DMS153 (cell line): ENCODE data around the gene ZNF507.

Source experiments
- DNase-seq: peaks from one replicate; lab custom pipeline; 2025; lab: John Stamatoyannopoulos, UW

ZNF507 gene

DNA sequence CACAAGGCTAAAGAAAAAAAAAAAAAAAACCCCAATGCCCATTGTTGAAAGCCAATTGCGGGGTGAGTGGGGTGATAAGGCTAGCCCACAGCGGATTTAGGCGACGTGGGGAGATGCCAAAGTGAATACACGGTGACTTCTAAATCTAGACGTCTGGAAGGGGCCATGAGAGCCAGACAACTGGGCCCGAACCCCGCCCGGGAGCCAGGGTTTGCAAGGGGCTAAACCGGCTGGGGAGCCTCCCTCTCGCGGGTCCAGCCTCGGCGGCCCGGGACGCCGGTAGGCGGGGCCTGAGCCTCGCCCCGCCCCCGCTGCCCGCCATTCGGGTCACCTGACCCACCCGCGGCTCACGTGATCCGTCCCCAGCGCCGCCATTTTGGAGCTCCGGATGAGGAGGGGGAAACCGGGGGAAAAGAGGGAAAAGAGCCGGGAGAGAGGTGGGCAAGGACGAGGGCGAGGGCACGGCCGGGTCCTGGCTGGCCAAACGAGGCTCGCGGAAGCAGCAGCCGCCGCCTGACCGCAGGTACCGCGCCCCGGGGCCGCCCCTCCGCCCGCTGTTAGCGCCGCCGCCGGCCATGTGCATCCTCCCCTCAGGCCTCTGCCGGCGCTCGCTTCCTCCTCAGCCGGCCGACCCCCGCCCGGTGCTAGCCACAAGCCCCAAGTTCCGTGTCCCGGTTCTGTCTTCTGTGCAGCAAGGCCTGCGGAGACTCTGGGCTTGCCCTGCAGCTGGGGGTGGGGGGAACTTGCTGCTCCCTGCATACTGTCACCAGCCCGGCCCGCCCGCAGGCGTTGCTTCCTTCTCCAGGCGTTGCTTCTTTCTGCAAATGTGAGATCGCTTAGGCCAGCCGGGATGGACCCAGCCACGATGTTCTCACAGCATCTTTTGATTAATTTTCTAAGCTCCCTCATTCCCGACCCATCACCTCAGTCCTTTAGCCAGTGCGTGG, at the start of gene ZNF507:
TSS of gene ZNF507 (plus strand) at position 350 of the 947 bp plus-strand sequence. CDS start 7,221 bp downstream, outside the sequence.
- peak; percentile 48 for DNase-seq

DNA sequence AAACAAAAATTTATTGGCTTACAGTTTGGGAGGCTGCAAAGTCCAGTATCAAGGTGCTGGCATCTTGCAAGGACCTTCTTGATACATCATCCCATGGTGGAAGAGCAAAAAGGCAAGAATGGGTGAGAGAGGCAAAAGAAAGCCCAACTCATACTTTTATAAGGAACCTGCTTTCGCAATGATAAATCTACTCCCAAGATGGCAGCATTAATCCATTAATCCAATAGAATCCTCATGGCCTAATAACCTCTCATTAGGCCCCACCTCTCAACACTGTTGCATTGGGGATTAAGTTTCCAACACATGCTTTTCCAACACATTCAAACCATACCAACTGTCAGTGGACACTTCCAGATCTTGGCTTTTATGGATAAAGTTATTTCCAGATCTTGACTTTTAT, 48.7 kb upstream of the ZNF507 start:
- no peak for DNase-seq

DNA sequence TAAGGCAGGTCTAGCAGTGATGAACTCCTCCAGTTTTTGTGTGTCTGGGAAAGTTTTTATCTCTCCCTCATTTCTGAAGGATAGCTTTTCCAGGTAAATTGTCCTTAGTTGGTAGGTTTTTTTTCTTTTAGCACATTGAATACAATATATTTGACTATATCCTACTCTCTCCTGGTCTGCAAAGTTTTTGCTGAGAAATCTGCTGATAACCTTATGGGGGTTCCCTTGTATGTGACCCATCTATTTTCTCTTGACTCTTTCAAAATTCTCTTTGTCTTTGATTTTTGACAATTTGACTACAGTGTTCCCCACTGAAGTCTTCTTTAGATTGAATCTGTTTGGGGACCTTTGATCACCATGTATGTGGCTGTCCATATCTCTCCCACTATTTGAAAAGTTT, 42.6 kb upstream of the ZNF507 start:
- DNase-seq, result no peak

DNA sequence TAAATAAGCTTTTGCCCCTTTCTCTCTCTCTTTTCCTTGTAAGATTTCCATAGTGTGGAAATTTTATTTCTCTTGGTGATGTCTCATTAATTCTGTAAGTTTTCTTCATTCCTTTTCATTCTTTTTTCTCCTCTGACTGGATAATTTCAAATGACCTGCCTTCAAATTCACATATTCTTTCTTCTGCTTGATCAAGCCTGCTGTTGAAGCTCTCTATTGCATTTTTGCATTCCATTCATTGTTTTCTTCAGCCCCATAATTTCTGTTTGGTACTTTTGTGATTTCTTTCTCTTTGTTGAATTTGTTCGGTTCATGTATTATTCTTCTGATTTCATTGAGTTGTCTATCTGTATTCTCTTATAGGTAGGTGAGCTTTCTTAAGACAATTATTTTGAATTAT, 42.2 kb upstream of the ZNF507 start:
- no peak for DNase-seq

DNA sequence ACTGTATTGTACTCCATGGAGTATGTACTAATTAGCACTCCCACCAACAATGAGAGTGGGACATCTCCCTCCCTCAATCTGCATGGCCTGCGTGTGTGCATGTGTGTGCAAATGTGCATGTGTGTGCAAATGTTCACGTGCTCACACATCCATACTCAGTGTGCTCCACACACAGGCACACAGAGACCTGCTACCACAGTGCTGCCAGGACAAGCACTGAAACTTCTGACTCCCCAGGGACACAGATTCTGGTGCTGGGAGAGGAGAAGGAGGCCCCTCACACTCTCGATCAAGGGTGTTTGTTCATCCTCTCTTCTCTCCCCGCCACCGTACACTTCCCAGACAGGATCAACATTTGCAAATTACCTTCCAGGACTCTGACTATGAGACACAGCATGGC, 37.8 kb upstream of the ZNF507 start:
- no peak for DNase-seq

DNA sequence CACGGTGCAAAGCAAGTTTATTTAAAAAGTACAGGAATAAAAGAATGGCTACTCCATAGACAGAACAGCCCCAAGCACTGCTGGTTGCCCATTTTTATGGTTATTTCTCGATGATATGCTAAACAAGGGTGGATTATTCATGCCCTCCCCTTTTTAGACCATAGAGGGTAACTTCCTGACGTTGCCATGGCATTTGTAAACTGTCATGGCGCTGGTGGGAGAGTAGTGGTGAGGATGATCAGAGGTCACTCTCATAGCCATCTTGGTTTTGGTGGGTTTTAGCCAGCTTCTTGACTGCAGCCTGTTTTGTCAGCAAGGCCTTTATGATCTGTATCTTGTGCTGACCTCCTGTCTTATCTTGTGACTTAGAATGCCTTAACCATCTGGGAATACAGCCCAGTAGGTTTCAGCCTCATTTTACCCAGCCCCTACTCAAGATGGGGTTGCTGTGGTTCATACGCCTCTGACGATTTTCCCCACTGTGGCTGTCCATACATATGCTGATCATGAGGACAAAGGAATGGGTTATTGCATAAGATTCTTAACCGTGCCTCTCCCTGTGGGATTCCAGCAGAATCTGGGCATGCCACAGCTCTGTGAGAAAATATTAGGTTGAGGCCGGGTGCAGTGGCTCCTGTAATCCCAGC, 36.9 kb upstream of the ZNF507 start:
- DNase-seq, result no peak

DNA sequence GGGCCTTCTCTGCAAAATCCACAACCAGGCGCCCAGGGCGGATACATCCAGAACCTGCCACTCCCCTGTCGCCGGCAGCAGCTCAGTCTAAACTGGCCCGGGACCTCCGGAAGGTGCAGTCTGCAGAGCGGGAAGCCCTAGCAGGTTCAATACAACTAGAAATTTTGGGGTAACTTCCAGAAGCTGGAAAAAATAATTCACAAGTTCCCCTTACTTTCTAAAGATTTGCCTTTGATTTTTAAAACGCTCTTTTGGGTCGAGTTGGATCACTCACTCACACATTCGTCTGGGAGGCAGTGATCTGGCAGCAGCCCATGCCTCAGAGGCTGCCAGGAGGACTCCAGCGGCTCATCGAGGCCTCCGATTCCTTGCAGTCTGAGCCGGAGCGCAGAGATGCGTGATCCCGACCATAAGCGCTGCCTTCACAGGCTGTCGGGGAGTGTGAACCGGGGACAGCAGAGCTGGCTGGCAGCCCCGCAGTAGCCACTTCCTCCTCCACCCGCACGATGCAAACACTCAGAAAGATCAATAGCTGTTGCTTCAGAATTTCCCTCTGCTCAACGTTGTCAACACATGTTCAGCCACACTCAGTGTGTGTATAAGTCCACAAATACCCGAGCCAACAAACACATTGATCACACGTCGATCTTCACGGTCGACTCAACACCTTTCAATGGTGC, 35.6 kb upstream of the ZNF507 start:
- no peak for DNase-seq

DNA sequence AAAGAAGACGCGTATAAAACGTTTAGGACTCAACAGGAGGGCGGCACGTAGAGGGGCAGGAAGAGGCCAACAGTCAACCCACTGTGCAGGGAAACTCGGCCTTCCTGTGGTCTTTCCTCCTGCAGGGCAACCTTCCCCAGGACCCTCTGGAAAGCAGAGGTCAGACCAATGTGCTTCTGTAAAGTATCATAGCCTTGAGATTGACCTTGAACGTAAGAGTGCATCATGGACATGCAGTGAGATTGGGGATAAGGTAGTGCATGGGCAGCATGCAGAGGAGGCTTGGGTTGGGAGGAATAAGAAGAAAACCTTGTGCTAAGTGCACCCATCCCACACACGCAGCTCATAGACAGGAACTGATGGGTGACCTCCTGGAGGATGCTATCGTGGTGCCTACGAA, 34.0 kb upstream of the ZNF507 start:
- DNase-seq, result no peak

DNA sequence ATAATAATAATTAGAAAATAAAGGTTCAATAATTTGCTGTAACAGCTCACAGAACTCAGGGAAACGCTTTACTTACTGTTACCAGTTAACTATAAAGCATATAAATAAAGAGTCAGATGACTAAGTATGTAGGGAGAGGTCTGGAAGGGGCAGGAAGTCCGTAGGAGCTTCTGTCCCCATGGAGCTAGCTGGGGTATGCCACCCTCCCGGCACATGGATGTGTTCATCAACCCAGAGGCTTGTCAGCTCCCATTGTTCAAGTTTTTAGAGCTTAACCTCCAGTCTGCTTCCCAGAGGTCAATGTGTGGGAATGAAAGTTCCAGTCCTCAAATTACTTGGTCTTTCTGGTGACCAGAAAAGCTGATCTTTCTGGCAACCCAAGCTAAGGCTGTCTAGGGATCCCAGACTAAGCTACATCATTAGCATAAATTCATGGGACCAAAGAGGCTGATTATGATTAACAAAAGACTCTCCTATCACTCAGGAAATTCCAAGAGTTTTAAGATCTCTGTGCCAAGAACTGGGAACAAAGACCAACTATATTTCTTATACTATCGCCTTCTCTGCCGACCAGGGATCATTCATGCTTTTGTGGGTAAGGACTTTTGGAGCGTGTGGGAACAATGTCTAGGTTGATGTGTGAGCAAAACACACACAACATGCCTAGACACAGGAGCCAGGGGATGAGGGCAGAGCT, 31.7 kb upstream of the ZNF507 start:
- DNase-seq, result no peak

DNA sequence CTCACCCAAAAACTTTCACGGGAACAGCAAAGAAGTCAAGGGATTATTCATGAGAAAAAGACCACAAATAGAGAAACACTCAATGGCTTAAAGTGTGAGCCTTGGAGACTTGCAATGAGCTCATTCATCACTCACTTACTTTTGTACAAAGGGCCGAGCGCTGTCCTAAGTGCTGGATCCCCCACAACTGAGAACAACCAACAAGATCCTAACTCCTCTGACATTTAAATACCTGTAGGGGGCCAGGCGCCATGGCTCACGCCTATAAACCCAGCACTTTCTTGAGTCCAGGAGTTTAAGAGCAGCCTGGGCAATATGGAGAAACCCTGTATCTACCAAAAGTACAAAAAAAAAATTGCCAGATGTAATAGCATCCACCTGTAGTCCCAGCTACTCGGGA, 29.4 kb upstream of the ZNF507 start:
- DNase-seq, result no peak

DNA sequence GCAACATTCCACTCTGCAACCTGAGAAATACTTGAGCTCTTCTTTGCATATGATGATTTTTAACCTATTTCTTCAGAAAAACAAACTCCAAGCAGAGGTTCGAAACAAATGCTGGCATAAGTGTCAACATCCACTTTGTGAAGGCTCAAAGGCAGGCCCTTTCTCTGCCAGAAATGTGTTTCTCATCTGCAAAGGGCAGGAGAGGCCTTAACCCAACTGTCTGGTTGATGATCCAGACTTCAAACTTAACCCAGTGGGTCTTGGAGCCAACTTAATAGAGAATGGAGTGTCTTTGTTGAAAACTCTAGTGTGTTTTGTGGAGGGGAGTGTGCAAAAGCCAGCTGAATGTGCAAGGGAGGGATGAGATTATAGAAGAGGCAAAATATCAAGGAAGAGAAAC, 28.3 kb upstream of the ZNF507 start:
- no peak for DNase-seq

DNA sequence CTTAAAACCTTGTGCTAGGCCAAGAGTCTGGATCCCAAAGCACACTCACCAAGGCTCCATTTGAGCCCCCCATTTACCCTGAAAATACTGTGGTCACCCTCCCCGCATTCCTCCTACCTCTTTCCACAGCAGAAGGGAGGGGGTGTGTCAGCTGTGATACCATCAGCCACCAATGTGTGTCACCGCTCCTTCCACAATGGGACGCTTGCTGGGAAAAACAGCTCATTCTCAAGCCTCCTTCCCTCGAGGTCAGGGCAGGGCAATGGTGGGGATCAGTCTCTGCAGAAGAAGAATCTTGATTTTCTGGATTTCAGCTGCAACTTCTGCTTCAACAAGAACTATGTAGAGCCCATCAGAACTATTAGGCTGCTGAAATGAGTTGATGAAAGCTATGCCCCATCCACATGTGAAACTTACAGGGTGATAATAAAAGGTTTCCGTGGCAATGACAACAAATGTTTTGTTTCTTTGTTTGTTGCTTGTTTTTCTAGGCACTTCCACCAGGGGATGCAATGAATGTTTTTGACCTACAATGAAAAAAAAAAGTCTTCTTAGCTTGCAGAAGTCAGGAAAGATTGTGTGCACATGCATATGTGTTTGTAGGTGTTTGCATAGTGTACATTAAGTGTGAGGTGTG, 26.4 kb upstream of the ZNF507 start:
- no peak for DNase-seq

DNA sequence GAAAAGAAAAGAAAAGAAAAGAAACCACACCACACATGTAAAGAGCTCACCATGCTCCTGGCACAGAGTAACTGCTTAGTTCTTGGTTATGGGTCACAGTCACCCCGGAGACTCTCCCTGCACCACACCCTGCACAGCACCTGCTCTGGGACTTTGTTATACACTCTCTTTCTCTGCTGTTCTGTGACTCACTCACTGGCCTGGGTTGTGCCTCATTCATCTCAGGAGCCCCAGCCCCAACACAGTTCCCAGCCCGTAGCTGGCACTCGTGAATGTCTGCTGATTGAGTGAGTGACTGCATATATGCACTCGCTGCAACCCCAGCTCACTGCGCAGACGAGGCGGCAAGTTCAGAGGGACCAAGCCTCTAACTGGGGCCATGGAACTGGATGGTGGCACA, 22.9 kb upstream of the ZNF507 start:
- no peak for DNase-seq

DNA sequence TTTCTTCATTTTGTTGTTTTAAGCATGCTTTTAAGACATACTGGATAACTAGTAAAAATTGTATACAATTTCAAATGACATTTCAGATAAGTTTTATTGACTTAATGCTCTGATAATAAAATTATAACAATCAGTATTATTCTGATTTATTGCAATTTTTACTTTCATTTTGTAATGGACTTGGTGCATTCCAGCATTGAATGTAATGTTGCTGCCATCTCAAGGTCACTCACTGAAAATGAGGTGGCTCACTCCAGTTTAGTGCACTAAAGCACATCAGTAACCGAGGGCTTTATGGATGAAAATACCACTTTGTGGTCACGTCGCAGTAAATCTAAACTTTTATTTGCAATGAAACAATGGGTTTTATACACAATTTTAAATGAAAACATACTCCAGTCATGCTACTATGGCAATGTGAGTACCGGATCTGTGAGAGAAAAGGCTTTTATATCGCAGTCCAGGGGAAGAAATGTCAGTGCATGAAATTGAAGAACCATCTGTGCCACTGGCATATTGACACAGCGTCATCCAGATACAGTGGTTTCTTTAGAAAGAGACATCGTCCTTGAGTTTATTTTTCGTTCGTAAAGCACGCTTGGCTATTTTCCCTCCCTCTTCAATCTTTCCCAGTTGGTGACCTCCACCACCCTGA, 20.7 kb upstream of the ZNF507 start:
- DNase-seq, result no peak

DNA sequence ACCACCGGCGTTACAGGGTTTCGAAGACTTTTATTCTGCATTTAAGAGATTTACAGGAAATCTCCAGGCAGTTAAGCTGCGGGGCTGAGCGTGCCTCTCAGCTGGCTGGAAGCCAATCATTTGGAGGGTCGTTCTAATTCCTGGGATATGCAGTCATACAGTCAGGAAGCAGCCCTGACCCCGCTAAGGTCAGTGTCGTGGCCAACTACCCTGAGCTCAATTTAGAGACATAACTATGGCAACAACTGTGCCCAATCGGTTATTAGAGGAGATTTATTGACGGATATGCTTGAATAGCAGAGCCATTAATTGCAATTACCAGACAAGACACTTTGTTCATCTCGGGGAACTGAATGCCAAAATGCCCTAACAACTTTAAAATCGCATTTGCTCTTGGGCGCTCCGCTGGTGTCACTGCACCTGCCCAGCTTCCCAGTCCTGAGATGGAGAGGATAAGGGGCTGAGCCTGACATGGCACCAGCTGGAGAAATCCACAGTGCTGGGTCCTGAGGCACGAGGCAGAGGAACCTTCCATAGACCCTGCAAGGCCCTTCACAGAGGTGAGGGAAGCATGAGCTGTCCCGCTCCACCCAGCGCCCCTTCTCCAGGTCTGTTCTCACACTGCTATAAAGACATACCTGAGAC, 15.1 kb upstream of the ZNF507 start:
- DNase-seq, result no peak

DNA sequence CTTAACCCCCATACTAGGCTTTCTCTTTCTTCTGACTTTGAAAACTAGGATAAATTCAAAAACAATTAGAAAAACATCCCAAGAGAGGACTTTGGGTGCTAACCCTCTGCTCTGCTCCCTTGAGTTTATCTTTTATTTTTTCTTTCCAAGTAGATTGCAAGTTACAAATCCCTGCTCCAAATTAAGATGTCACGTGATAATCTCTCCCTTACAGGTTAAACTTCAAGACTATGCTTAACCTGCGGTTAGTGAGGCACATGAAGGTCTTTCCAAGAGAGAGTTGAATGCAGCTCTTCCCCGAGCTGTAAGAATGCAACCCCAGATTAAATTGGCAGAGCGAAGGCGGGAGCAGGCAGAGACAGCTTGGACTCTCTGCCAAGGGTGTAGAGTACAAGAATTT, 12.2 kb upstream of the ZNF507 start:
- no peak for DNase-seq

DNA sequence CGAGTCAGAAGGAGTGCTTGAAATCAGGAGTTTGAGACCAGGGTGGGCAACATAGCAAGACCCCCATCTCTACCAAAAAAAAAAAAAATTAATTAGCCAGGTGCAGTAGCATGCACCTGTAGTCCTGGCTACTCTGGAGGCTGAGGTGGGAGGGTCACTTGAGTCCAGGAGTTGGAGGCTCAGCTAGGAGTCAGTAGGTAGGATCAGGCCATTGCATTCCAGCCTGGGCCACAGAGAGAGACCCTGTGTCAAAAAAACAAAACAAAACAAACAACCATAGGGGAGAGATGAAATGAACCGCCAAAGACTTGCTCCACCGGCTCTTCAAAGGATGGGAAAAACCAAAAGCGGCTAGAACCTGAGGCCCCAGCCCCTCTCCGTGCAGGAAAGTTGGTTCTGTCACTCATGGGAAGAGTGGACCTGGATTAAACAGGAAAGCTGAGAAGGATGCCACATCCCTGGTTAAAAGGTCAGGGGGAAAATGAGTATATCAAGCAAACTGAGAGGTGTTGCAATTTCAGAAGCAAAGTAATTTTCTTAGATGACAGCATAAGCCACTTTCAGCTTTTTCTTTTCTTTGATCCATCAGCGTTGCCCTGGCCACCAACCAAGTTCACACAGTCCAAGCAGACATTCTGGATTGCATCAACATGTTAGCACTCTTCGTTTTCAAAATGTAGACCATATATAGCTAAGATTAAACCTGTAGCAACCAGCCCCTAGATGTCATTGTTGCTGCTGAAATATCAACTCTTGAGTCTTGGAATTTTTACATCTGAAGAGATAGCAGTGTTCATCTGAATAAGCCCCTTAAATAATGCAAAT, 8.9 kb upstream of the ZNF507 start:
- DNase-seq, result no peak

DNA sequence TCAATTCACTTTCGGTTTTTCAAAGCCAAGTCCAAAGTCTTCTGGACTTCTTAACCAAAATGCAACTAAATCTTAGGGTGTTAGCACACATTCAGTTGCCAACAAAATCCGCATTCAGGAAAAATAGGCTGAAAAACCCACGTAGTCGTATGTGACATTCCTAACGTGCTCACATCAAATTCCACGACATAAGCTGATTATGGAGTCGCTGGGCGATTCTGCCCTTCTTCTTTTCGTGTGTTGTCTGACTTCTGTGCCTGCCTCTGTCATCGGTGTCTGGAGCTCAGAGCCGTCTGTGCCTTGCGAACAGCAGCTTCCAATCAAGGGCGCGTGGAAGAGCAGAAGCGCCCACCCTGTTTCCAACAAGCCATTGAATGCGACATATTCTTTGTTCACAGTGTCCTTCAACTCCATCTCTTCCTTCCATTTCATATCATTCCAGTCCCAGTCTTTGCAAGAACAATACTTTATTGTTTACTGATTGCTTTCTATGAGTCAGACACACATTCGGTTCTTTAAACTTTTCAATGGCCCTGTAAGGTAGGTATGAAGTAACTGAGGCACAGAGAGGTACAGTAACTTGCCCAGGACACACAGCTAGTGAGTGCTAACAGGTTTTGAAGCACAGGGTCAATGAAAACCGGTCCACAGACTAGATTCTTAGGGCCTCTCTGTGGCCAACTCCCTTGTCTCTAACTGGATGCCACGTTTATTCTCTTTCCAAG, 8.2 kb upstream of the ZNF507 start:
- DNase-seq, result no peak

DNA sequence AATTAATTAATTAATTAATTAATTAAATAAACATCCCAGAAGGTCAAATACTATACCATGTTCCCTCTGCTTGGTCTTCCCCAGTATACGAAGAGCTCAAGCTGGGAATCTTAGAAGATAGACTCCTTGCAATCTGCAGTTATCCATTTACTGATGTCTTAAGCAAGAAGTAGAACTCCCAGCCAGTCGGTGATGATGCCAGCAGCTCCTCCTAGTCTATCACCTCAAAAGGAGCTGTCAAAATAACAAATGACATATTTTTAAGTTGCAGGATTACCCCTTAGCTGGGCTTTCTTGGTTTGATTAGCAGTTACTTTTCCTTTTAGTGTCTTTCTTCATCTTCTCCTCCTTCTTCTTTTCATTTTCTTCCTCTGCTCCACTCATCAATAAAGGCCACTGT, 6.0 kb upstream of the ZNF507 start:
- DNase-seq, result no peak
